Measurements from ENCODE around the gene MYBPC3. TPM values are rescaled to one million over a fixed set of nuclear protein-coding genes. Genes with fewer than 3 reads are reported as not detected.
"Not testable (repeated sequence)": the region's sequence is repeated elsewhere in the genome, so short reads cannot be mapped to it uniquely, and the experiment has no call there.

MYBPC3 gene
- total RNA-seq, 1 donor from 2014 or later: not detected

GRCh38 chr11:47324520-47324919 is 28.0 kb downstream of the MYBPC3 start:
- DNase-seq (ENCODE audit: low spot score): no peak

GRCh38 chr11:47318166-47318565 is 34.3 kb downstream of the MYBPC3 start:
- no peak for DNase-seq (ENCODE audit: low spot score)

- DNase-seq (ENCODE audit: low spot score): no peak
Observed at GRCh38 chr11:47317064-47317828, 35.3 kb downstream of the MYBPC3 start.

DNA sequence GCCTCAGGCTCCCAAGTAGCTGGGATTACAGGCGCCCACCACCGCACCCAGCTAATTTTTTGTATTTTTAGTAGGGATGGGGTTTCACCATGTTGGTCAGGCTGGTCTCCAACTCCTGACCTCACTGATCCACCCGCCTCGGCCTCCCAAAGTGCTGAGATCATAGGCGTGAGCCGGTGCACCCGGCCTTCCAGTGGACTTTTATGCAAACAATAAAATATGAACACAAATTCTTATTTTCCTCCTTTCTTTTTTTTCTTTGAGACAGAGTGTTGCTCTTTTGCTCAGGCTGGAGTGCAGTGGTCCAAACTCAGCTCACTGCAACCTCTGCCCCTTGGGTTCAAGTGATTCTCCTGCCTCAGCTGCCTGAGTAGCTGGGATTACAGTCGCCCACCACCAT is 36.0 kb downstream of the MYBPC3 start:
- not testable (repeated sequence) for DNase-seq (ENCODE audit: low spot score)

GRCh38 chr11:47314992-47315391 is 37.5 kb downstream of the MYBPC3 start:
- DNase-seq (ENCODE audit: low spot score): no peak

GRCh38 chr11:47308050-47308823 is 44.3 kb downstream of the MYBPC3 start:
- DNase-seq (ENCODE audit: low spot score): no peak

- no peak for DNase-seq (ENCODE audit: low spot score)
Observed at GRCh38 chr11:47306484-47306844, 46.0 kb downstream of the MYBPC3 start.

DNA sequence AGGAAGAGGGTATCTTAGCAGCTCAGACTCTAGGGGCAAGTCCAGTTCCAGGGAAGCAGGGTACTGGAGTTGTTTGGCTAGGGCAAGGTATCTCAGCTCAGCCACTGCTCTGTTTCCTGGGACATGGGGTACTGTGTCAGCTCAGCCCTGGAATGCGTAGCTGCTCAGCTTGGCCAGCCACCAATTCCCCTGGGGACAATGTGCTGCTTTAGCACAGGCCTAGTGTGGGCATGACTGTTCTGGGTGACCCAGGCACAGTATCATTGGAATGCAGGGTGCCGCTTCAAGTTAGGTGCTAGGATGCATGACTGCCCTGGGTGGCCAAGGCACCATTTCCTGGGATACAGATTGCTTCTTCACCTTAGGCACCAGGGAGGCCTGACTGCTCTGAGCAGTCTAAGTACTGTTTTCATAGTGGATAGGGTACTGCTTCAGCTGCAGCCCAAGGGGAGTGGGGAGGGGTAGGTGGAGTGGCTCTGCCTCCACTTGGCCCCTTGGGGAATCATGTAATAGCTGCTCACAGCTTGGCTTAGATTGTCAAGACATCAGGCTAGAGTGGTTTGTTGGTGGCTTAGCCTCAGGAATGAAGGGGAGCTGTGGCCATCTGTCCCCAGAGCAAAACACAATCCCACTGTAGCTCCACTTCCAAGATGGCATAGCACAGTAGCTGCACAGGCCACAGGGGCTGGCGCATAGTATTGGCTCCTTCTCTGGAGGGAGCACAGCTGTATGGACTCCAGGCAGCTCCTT is 46.6 kb downstream of the MYBPC3 start:
- DNase-seq (ENCODE audit: low spot score): no peak

DNA sequence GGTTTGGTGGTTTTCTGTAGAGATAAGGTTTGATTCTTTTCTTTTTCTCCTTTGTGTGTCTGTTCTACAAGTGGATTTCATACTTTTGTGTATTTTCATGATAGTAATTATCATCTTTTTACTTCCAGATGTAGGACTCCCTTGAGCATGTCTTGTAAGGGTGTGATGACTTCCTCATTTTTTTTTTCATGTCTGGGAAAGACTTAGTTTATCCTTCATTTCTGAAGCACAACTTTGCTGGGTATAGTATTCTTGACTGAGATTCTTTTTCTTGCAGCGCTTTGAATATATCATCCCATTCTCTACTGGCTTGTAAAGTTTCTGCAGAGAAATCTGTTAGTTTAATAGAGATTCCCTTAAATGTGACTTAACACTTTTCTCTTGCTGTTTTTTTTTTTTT is 49.6 kb downstream of the MYBPC3 start:
- no peak for DNase-seq (ENCODE audit: low spot score)

DNA sequence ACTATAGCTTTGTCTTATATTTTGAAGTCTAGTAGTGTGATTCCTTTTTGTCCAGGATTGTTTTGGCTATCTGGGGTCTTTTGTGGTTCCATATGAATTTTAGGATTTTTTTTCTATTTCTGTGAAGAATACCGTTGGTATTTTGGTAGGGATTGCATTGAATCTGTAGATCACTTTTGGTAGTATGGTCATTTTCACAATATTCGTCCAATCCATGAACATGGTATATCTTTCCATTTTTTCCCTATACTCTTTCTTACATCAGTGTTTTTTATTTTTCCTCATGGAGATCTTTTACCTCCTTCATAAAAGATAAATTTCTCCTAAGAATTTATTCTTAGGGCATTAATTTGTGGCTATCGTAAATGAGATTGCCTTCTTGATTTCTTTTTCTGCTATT is 53.4 kb downstream of the MYBPC3 start:
- no peak for DNase-seq (ENCODE audit: low spot score)

GRCh38 chr11:47296045-47296444 is 56.5 kb downstream of the MYBPC3 start:
- no peak for DNase-seq (ENCODE audit: low spot score)

GRCh38 chr11:47295385-47295784 is 57.1 kb downstream of the MYBPC3 start:
- DNase-seq (ENCODE audit: low spot score): no peak

DNA sequence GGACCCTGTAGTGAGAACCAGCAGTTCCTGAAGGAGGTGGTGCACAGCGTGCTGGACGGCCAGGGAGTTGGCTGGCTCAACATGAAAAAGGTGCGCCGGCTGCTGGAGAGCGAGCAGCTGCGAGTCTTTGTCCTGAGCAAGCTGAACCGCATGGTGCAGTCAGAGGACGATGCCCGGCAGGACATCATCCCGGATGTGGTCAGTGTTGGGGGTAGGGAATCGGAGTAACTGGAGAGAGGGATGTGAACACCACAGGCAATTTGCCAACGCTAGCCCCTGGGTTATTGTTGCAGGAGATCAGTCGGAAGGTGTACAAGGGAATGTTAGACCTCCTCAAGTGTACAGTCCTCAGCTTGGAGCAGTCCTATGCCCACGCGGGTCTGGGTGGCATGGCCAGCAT is 62.6 kb downstream of the MYBPC3 start:
- DNase-seq (ENCODE audit: low spot score): no peak

GRCh38 chr11:47288066-47288465 is 64.4 kb downstream of the MYBPC3 start:
- DNase-seq (ENCODE audit: low spot score): no peak

DNA sequence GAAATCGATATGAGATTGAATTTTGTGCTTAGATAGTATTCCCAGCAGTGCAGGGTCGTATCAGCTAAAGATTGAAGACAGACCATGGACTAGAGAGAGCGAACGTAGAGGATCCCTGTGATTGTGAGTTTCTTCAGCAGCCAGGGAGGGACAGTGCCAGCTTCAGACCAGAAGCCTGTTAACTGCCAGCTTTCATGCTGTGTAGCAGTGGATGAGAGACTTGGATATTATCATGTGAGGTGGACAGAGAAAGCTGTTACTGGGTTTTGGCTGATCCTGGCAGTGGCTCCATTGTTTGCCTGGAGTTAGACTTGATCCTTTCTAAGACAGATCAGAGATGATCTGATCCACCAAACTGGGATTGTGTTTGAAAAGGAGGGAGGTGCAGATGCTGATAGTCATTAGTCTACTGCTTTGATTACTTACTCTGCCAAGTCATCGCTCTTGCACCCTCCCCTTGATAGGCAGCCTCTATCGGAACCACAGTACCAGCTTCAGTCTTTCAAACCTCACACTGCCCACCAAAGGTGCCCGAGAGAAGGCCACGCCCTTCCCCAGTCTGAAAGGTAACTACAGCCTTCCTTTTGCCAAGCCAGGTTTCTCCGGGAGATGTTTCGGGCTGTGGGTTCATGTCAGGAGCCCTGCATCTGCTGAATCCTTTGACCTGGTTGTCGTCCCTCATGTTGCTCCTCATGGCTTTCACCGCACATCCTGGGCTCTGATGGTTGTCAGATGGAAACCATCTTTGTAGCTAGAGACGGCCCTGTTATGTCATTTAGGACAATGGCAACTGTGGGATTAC is 66.3 kb downstream of the MYBPC3 start:
- DNase-seq (ENCODE audit: low spot score): no peak

- no peak for DNase-seq (ENCODE audit: low spot score)
Observed at GRCh38 chr11:47284151-47284550, 68.4 kb downstream of the MYBPC3 start.

DNA sequence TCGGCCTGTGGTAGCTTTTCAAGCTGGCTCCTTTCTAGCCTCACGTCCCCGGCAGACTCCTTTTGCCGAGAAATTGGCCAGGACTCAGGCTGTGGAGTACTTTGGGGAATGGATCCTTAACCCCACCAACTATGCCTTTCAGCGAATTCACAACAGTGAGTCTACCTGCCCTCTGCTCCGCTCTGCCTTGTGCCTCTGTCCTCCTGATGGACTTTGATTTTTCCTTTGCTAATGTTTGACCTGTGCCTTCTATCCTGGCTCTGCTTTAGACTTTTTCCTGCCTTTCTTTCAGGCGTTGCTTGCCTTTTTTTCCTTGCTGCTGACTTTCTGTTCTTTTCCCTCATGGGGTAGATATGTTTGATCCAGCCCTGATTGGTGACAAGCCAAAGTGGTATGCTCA is 70.0 kb downstream of the MYBPC3 start:
- DNase-seq (ENCODE audit: low spot score): no peak

Data from mucosa of gallbladder (tissue), 1 donor.